K562 (cell line): ENCODE data around the gene DDX11. TPM values are rescaled to one million over a fixed set of nuclear protein-coding genes. Genes with fewer than 3 reads are reported as not detected.
"Not testable (repeated sequence)": the region's sequence is repeated elsewhere in the genome, so short reads cannot be mapped to it uniquely, and the experiment has no call there.

Experiments used
- ATAC-seq: fragments of 200-7000 bp; cut with Tn5 transposase; 3 replicates; pipeline ENCODE4 v1.9.1; 2020; ENCODE audit warnings: moderate library complexity
- BruUV-seq: library from RNA; stranded (reverse); fragments of 400-500 nt; replicated peaks from 2 replicates; lab custom pipeline; 2021; lab: Mats Ljungman, UMichigan
- CTCF ChIA-PET: fragments of 300-600 bp; formaldehyde crosslinking; extraction: SDS; loops from one replicate; lab custom pipeline; 2021; ENCODE audit warnings: low intra/inter-chr PET ratio; lab: Yijun Ruan, JAX
- POLR2A ChIA-PET: fragments of 300-600, 350-650 bp; sonication (Branson Sonifier 250); formaldehyde crosslinking; extraction: SDS; loops from one replicate; lab custom pipeline; 2021; ENCODE audit warnings: antibody characterized with exemption, inconsistent platforms; lab: Yijun Ruan, JAX
- DNase-seq, 4 experiments: peaks; one replicate each; pipeline versions ENCODE4 v3.0.0 to v3.0.0-alpha.2; 2011 to 2018; ENCODE audit warnings: low spot score in 3 of 4, mixed read lengths in 3 of 4; ENCODE audit errors: extremely low read depth in 1 of 4
- FAIRE-seq: peaks from 2 replicates; lab custom pipeline; 2011; peaks lifted over from hg19 to GRCh38; lab: Jason Lieb, UNC
- H2AFZ ChIP-seq: 2 replicates; pipeline ENCODE4 v1.6.0; 2011; ENCODE audit warnings: low read depth, low read length, control low read depth, inconsistent platforms
- H3K27ac ChIP-seq: fragments of 200-600 bp; 3 replicates; pipeline ENCODE4 v1.8.0; 2011; ENCODE audit warnings: low read depth, mild to moderate bottlenecking, control low read depth, inconsistent platforms, low read length, moderate library complexity, mixed read lengths; ENCODE audit errors: extremely low read depth
- H3K27me3 ChIP-seq, 2 experiments: fragments of 300-600 bp in 1 of 2; 2 replicates in 1 of 2; 3 replicates in 1 of 2; pipeline versions ENCODE4 v1.6.0 to v1.8.0; 2011; ENCODE audit warnings: inconsistent platforms in 2 of 2, low read length in 2 of 2, mild to moderate bottlenecking in 1 of 2, mixed read lengths in 1 of 2, moderate library complexity in 1 of 2; ENCODE audit not compliant: control insufficient read depth in 2 of 2, insufficient read depth in 2 of 2
- H3K36me3 ChIP-seq: fragments of 300-600 bp; 3 replicates; pipeline ENCODE4 v1.8.0; 2011; ENCODE audit warnings: mild to moderate bottlenecking, low read length, inconsistent platforms; ENCODE audit not compliant: control insufficient read depth, insufficient read depth
- H3K4me1 ChIP-seq, 2 experiments: fragments of 200-600 bp in 1 of 2; replicated peaks in 1 of 2; 2 replicates in 1 of 2; 3 replicates in 1 of 2; pipeline versions ENCODE4 v1.5.1 to v1.8.0; 2011; ENCODE audit warnings: inconsistent platforms in 2 of 2, low read length in 2 of 2, mild to moderate bottlenecking in 1 of 2, mixed read lengths in 1 of 2, moderate library complexity in 1 of 2; ENCODE audit not compliant: control insufficient read depth in 2 of 2, insufficient read depth in 2 of 2
- H3K4me2 ChIP-seq: 2 replicates; pipeline ENCODE4 v1.6.1; 2011; ENCODE audit warnings: low read length, control low read depth, inconsistent platforms, mixed read lengths; ENCODE audit not compliant: insufficient read depth
- H3K4me3 ChIP-seq: fragments of 200-600 bp; sonication (generic), shearing (Covaris generic); 2 replicates; pipeline ENCODE4 v1.5.1; 2016; ENCODE audit warnings: control low read depth, inconsistent platforms
- H3K79me2 ChIP-seq: fragments of 200-600 bp; 3 replicates; pipeline ENCODE4 v1.8.0; 2011; ENCODE audit warnings: low read length, inconsistent platforms; ENCODE audit not compliant: control insufficient read depth, insufficient read depth
- H3K9ac ChIP-seq, 2 experiments: 2 replicates each; pipeline versions ENCODE4 v1.6.0 to v1.6.1; 2011; ENCODE audit warnings: low read depth in 2 of 2, low read length in 2 of 2, control low read depth in 1 of 2, inconsistent platforms in 1 of 2, mild to moderate bottlenecking in 1 of 2, mixed read lengths in 1 of 2; ENCODE audit not compliant: insufficient read depth in 1 of 2
- H3K9me1 ChIP-seq: one replicate; pipeline ENCODE4 v1.6.0; 2011; ENCODE audit warnings: inconsistent platforms, mild to moderate bottlenecking, low read length, moderate library complexity; ENCODE audit not compliant: control insufficient read depth, insufficient read depth
- H3K9me3 ChIP-seq: replicated peaks from 2 replicates; pipeline ENCODE4 v1.5.1; 2011; ENCODE audit warnings: low read depth, low read length, inconsistent platforms; ENCODE audit not compliant: control insufficient read depth, insufficient read depth
- H4K20me1 ChIP-seq: replicated peaks from 2 replicates; pipeline ENCODE4 v1.6.1; 2011; ENCODE audit warnings: low read length, inconsistent platforms, mixed read lengths; ENCODE audit not compliant: control insufficient read depth, insufficient read depth
- THRAP3 ChIP-seq: fragments of 450-650 bp; IDR thresholded peaks from 2 replicates; pipeline ENCODE4 v1.6.1; 2016; ENCODE audit warnings: mild to moderate bottlenecking, inconsistent platforms, borderline replicate concordance
- ZNF121 ChIP-seq: sonication (generic); formaldehyde crosslinking; conservative IDR thresholded peaks from 2 replicates; pipeline ENCODE4 v1.8.0; 2022; ENCODE audit warnings: missing genetic modification reagents
- ZNF507 ChIP-seq: conservative IDR thresholded peaks from 2 replicates; pipeline ENCODE4 v1.6.1; 2017; ENCODE audit warnings: missing genetic modification characterization, missing compliant biosample characterization
- ZNF512 ChIP-seq: IDR thresholded peaks from 2 replicates; pipeline ENCODE4 v1.6.1; 2016; ENCODE audit warnings: missing genetic modification characterization, missing compliant biosample characterization
- WGBS: fragments of 100-300 bp; shearing (Covaris generic); methylation state at CpG from one replicate; pipeline ENCODE4 v1.1.6; 2016; ENCODE audit warnings: low coverage, mixed read lengths; ENCODE audit not compliant: insufficient coverage; ENCODE audit errors: missing lambda C conversion rate; 5-methylcytosine and 5-hydroxymethylcytosine counted together
- in situ Hi-C: fragments of 300-500 bp; cut with MboI; formaldehyde crosslinking; loops from 4 replicates; pipeline ENCODE4 v1.15.0; 2018; ENCODE audit warnings: inconsistent platforms, mixed read lengths
- intact Hi-C: fragments of 100-400 bp; cut with micrococcal nuclease; formaldehyde crosslinking; loops from 2 replicates; pipeline ENCODE4 v1.14.2; 2022
- polyA plus RNA-seq, 8 experiments: library from polyadenylated mRNA; depleted of rRNA in 4 of 8; stranded (reverse) in 5 of 8; unstranded in 3 of 8; fragments of >200 nt; fragmentation: Nextera tagmentation in 2 of 8; fragmentation: Illumina TruSeq in 1 of 8; extraction: Ambion mirVana in 2 of 8; extraction: Trizol in 1 of 8; gene quantifications; 2 replicates each; pipeline versions ENCODE4 v1.2.1 to v1.2.3, GENCODE V29; 2011 to 2014; ENCODE audit warnings: inconsistent platforms in 1 of 8, missing spikeins in 1 of 8
- total RNA-seq, 7 experiments: library from RNA; depleted of rRNA in 6 of 7; stranded (reverse); fragments of >200 nt in 6 of 7; fragmentation: Illumina TruSeq in 2 of 7; extraction: Trizol in 2 of 7; gene quantifications; 2 replicates each; pipeline versions ENCODE4 v1.2.1 to v1.2.3, GENCODE V29; 2011 to 2021; ENCODE audit warnings: low replicate concordance in 1 of 7

Gene DDX11
- total and polyA plus RNA-seq, 9 of the 15 experiments (the other 6 are each of a cell fraction or from before 2014, with no cell fraction given) = 3.6 to 93.2 (median 42.5) TPM

GRCh38 chr12:31041033-31041564 lies 32.6 kb upstream of the DDX11 start (continued):
- TF ChIP-seq ZNF512 (tag) (no peak), ZNF507 (tag) (no peak), ZNF121 (CRISPR knock-in tag) (no peak), THRAP3 (no peak)

GRCh38 chr12:31050143-31050542 lies 23.5 kb upstream of the DDX11 start:
- H3K27ac ChIP-seq, H3K4me1 ChIP-seq, H3K36me3 ChIP-seq, H3K27me3 ChIP-seq, ATAC-seq, POLR2A ChIA-PET, H3K9me1 ChIP-seq, DNase-seq, FAIRE-seq, H3K4me2 ChIP-seq, CTCF ChIA-PET, H3K9me3 ChIP-seq, intact Hi-C loops, H4K20me1 ChIP-seq, H2AFZ ChIP-seq, H3K9ac ChIP-seq, BruUV-seq, H3K79me2 ChIP-seq, in situ Hi-C loops, H3K4me3 ChIP-seq: not testable (repeated sequence)
- WGBS = 14% methylated on average over 2 of the region's 2 CpGs

- in situ Hi-C loops, H3K27ac ChIP-seq, H3K9me3 ChIP-seq, POLR2A ChIA-PET, CTCF ChIA-PET, H3K4me3 ChIP-seq, H3K4me1 ChIP-seq, FAIRE-seq, H3K9me1 ChIP-seq, H3K4me2 ChIP-seq, ATAC-seq, H4K20me1 ChIP-seq, BruUV-seq, H3K9ac ChIP-seq, DNase-seq, H2AFZ ChIP-seq, intact Hi-C loops, H3K36me3 ChIP-seq, H3K27me3 ChIP-seq, H3K79me2 ChIP-seq: not testable (repeated sequence)
- WGBS = 7% methylated on average over 4 of the region's 7 CpGs
These were observed 23.1 kb upstream of the DDX11 start for GRCh38 chr12:31050548-31050947.

- BruUV-seq, H3K4me2 ChIP-seq, intact Hi-C loops, in situ Hi-C loops, H3K9me1 ChIP-seq, DNase-seq, H3K4me3 ChIP-seq, H3K9ac ChIP-seq, CTCF ChIA-PET, ATAC-seq, H3K4me1 ChIP-seq, H3K9me3 ChIP-seq, H3K79me2 ChIP-seq, H3K36me3 ChIP-seq, H3K27me3 ChIP-seq, H3K27ac ChIP-seq, H4K20me1 ChIP-seq, FAIRE-seq, H2AFZ ChIP-seq, POLR2A ChIA-PET: not testable (repeated sequence)
- whole genome bisulfite sequencing = 1% methylated on average over 4 of the region's 5 CpGs
These were observed 22.0 kb upstream of the DDX11 start for GRCh38 chr12:31051692-31052091.
